HepG2 (cell line): ENCODE results near the gene BCL7A. TPM values are rescaled to one million over a fixed set of nuclear protein-coding genes. Genes with fewer than 3 reads are reported as not detected.

ENCODE experiments used
- ARID3A ChIP-seq: IDR thresholded peaks from 2 replicates; pipeline ENCODE4 v1.6.1; 2012; ENCODE audit warnings: low read depth, low read length, improper control_type of control experiment
- ASH2L ChIP-seq: fragments of 300-600, 200-600 bp; sonication (generic); IDR thresholded peaks from 2 replicates; pipeline ENCODE4 v1.7.0; 2017; ENCODE audit warnings: low read depth, mild to moderate bottlenecking, moderate library complexity, mixed read lengths, low read length; ENCODE audit not compliant: insufficient read length
- ATF4 ChIP-seq, 2 experiments: fragments of 450-650 bp in 1 of 2; sonication (generic) in 1 of 2; formaldehyde crosslinking; IDR thresholded peaks; 2 replicates each; pipeline versions ENCODE4 v1.5.0 to v1.8.0; 2020 to 2022; ENCODE audit warnings: mild to moderate bottlenecking in 1 of 2, missing genetic modification reagents in 1 of 2
- BHLHE40 ChIP-seq: IDR thresholded peaks from 2 replicates; pipeline ENCODE4 v1.6.1; 2011; ENCODE audit warnings: low read length, improper control_type of control experiment
- ELF3 ChIP-seq: IDR thresholded peaks from 2 replicates; pipeline ENCODE4 v1.6.1; 2016; ENCODE audit warnings: missing genetic modification reagents, missing compliant biosample characterization
- FOSL2 ChIP-seq: sonication (generic); formaldehyde crosslinking; IDR thresholded peaks from 2 replicates; pipeline ENCODE4 v1.4.0; 2020; ENCODE audit warnings: missing genetic modification reagents
- NFYC ChIP-seq: IDR thresholded peaks from 2 replicates; pipeline ENCODE4 v1.6.1; 2016; ENCODE audit warnings: missing genetic modification reagents, missing compliant biosample characterization
- RFX5 ChIP-seq: IDR thresholded peaks from 2 replicates; pipeline ENCODE4 v1.6.1; 2011; ENCODE audit warnings: low read depth, low read length, improper control_type of control experiment
- SALL1 ChIP-seq: sonication (generic); formaldehyde crosslinking; IDR thresholded peaks from 2 replicates; pipeline ENCODE4 v1.8.0; 2022; ENCODE audit warnings: mild to moderate bottlenecking, missing genetic modification reagents
- SAP130 ChIP-seq: IDR thresholded peaks from 2 replicates; pipeline ENCODE4 v1.6.1; 2016; ENCODE audit warnings: low read depth
- SOX5 ChIP-seq: IDR thresholded peaks from 2 replicates; pipeline ENCODE4 v1.6.1; 2016; ENCODE audit warnings: borderline replicate concordance
- SP140L ChIP-seq: sonication (generic); formaldehyde crosslinking; IDR thresholded peaks from 2 replicates; pipeline ENCODE4 v1.4.0; 2020; ENCODE audit warnings: missing genetic modification reagents, borderline replicate concordance
- TFDP1 ChIP-seq: IDR thresholded peaks from 2 replicates; pipeline ENCODE4 v1.6.1; 2016; ENCODE audit warnings: missing compliant biosample characterization, missing genetic modification reagents, borderline replicate concordance
- TFE3 ChIP-seq: IDR thresholded peaks from 2 replicates; pipeline ENCODE4 v1.6.1; 2016
- YEATS4 ChIP-seq: sonication (generic); formaldehyde crosslinking; IDR thresholded peaks from 2 replicates; pipeline ENCODE4 v1.4.0; 2020; ENCODE audit warnings: missing genetic modification reagents, borderline replicate concordance
- ZBTB10 ChIP-seq: sonication (generic); formaldehyde crosslinking; IDR thresholded peaks from 2 replicates; pipeline ENCODE4 v1.4.0; 2020; ENCODE audit warnings: missing genetic modification reagents, borderline replicate concordance
- ZNF644 ChIP-seq: IDR thresholded peaks from 2 replicates; pipeline ENCODE4 v1.6.1; 2016; ENCODE audit warnings: low read depth
- ZNF770 ChIP-seq: sonication (generic); formaldehyde crosslinking; IDR thresholded peaks from 2 replicates; pipeline ENCODE4 v1.5.0; 2020; ENCODE audit warnings: mild to moderate bottlenecking, missing genetic modification reagents
- ZSCAN21 ChIP-seq: sonication (generic); formaldehyde crosslinking; IDR thresholded peaks from 2 replicates; pipeline ENCODE4 v1.8.0; 2022; ENCODE audit warnings: mild to moderate bottlenecking, missing genetic modification reagents, moderate library complexity, borderline replicate concordance
- polyA plus RNA-seq, 8 experiments: library from polyadenylated mRNA; depleted of rRNA in 3 of 8; stranded (reverse) in 7 of 8; unstranded in 1 of 8; fragments of >200 nt; fragmentation: Illumina TruSeq in 4 of 8; extraction: Trizol in 4 of 8; gene quantifications; 2 replicates each; pipeline versions ENCODE4 v1.2.1 to v1.2.3, GENCODE V29; 2011 to 2016; ENCODE audit warnings: low read depth in 4 of 8, missing spikeins in 1 of 8, mixed read lengths in 1 of 8; ENCODE audit not compliant: insufficient read depth in 1 of 8
- total RNA-seq, 5 experiments: library from RNA; depleted of rRNA; stranded (reverse); fragments of >200 nt; fragmentation: Illumina TruSeq; extraction: Trizol; gene quantifications; 2 replicates each; pipeline ENCODE4 v1.2.3, GENCODE V29; 2016; ENCODE audit warnings: low read depth in 1 of 5

Gene BCL7A
- total and polyA plus RNA-seq, 2 of the 13 experiments (the other 11 are each of a cell fraction or from before 2014, with no cell fraction given) = 4.1 to 6.2 TPM

GRCh38 chr12:122023339-122024131 is 1.9 kb downstream of the BCL7A start (continued):
- TF ChIP-seq TFE3 (CRISPR knock-in tag) (peak; percentile 84), ASH2L (peak; percentile 71), YEATS4 (CRISPR knock-in tag) (peak; percentile 74), FOSL2 (CRISPR knock-in tag) (peak; percentile 78), SAP130 (CRISPR knock-in tag) (peak; percentile 87), SOX5 (CRISPR knock-in tag) (peak; percentile 36; the same call in 1 of the 2 replicates), ZBTB10 (peak; percentile 81; the same call in 1 of the 2 replicates), NFYC (CRISPR knock-in tag) (0 out of 2 replicates have a peak, but pooled peaks have one; percentile 43), SP140L (CRISPR knock-in tag) (0 out of 2 replicates have a peak, but pooled peaks have one; percentile 19), ZNF644 (CRISPR knock-in tag) (no peak), ZNF770 (CRISPR knock-in tag) (peak; percentile 52), ATF4 (CRISPR knock-in tag; IDR thresholded peaks at IDR 0.05) (peak in 1 of 2 experiments; percentile 72; a peak in 2 of 4 replicates), ZSCAN21 (CRISPR knock-in tag) (no peak), ARID3A (no peak), TFDP1 (CRISPR knock-in tag) (peak; percentile 65; the same call in 1 of the 2 replicates), ELF3 (CRISPR knock-in tag) (no peak), BHLHE40 (peak; percentile 77), SALL1 (CRISPR knock-in tag) (peak; percentile 61), RFX5 (no peak)
